ENCODE results near the gene IGSF22. TPM values are rescaled to one million over a fixed set of nuclear protein-coding genes. Genes with fewer than 3 reads are reported as not detected.
A peak's percentile ranks its signal among the peaks of the same experiment; 100 is the strongest.

IGSF22 gene
- total RNA-seq, 1 donor from 2014 or later: 1.1 TPM

DNA sequence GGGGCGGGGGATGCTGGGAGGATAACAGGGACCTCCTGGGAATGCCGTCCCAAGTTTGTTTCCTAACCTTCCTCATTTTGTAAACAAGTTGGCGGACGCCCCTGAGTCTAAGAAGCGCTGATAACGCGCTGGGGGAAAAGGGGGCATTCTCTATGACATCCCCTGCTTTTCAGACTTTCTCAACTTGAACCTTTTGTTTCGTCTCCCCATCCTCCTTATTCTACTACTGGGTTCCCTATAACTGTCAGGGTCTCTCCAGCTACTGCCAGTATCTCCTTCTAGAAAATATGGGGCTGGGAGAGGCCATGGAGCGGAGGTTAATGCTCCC lies 26.8 kb downstream of the IGSF22 start:
- Mint-ChIP-seq H3K27ac (ENCODE audit: unreplicated experiment) (no peak overlapping the region), H3K9me3 (ENCODE audit: unreplicated experiment) (peaks cover 8% of the 10 kb centered on the region), H3K4me1 (ENCODE audit: low read depth, unreplicated experiment) (no peaks in the 10 kb centered on the region), H3K27me3 (ENCODE audit: unreplicated experiment) (peaks cover 8% of the 10 kb centered on the region), H3K4me3 (ENCODE audit: unreplicated experiment) (peak overlapping the region; percentile 88), H3K36me3 (ENCODE audit: unreplicated experiment) (no peaks in the 10 kb centered on the region)
- TF ChIP-seq, protein P1, sequence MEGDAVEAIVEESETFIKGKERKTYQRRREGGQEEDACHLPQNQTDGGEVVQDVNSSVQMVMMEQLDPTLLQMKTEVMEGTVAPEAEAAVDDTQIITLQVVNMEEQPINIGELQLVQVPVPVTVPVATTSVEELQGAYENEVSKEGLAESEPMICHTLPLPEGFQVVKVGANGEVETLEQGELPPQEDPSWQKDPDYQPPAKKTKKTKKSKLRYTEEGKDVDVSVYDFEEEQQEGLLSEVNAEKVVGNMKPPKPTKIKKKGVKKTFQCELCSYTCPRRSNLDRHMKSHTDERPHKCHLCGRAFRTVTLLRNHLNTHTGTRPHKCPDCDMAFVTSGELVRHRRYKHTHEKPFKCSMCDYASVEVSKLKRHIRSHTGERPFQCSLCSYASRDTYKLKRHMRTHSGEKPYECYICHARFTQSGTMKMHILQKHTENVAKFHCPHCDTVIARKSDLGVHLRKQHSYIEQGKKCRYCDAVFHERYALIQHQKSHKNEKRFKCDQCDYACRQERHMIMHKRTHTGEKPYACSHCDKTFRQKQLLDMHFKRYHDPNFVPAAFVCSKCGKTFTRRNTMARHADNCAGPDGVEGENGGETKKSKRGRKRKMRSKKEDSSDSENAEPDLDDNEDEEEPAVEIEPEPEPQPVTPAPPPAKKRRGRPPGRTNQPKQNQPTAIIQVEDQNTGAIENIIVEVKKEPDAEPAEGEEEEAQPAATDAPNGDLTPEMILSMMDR (IDR thresholded peaks at IDR 0.05; ENCODE audit: partially characterized antibody, unreplicated experiment): no peak
- no peak for DNase-seq

DNA sequence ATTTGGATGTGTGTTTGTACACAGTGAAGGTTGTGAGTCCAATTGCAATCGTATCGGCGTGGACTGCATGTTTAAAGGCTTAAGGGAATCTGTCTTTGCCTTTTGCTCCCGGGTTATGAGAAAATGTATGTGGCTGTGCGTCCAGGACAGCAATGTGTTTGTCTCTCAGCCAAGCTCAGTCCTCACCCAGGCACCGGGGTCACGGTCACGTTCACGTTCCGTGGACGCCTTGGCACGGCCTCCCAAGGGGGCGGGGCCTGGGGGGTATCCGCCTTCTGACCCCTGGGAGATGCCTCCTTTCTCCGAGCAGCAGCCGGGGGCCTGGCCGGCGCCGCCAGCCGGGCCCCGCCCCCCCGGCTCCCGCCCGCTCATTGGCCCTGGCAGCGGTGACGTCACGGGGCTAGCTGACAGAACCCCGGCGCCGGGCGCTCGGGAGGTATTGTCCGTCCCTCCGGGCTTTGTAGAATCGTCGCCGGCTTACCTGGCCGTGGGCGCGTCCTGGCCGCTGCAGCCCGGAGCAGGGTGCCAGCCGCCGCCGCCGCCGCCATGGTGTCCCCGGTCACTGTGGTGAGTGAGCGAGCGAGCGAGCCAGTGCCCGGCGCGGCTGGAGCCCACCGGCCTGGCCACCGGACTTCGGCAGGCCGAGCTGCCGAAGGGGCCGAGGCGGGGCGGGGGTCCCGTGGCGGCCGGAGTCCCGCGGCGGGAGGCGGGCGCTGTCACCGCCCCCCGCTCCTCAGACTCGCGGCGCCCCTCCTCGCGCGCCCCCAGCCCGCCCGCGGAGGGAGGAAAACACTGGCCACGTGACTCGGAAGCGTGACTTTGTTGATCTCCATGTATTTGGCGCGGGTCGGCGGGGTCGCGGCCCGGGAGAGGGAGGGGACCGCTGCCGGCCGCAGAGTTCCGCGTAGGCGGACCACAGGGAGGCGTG lies 27.4 kb downstream of the IGSF22 start, which contains the start of gene TMEM86A:
Gene TMEM86A, plus strand, starts transcription at position 439 of the 928 bp plus-strand sequence. Its CDS starts 108 bp downstream, at position 547.
- TF ChIP-seq, protein P1 (IDR thresholded peaks at IDR 0.05; ENCODE audit: partially characterized antibody, unreplicated experiment): no peak
- DNase-seq: peak; percentile 95
- H3K27ac Mint-ChIP-seq (ENCODE audit: unreplicated experiment): peak within 1 kb of the TSS; percentile 28
- no peaks in the 10 kb centered on the region for H3K4me1 Mint-ChIP-seq (ENCODE audit: low read depth, unreplicated experiment)
- H3K27me3 Mint-ChIP-seq (ENCODE audit: unreplicated experiment): peaks cover 7% of the 10 kb centered on the region
- H3K9me3 Mint-ChIP-seq (ENCODE audit: unreplicated experiment): peaks cover 8% of the 10 kb centered on the region
- H3K4me3 Mint-ChIP-seq (ENCODE audit: unreplicated experiment): peak within 1 kb of the TSS; percentile 88
- no peaks in the 10 kb centered on the region for H3K36me3 Mint-ChIP-seq (ENCODE audit: unreplicated experiment)

DNA sequence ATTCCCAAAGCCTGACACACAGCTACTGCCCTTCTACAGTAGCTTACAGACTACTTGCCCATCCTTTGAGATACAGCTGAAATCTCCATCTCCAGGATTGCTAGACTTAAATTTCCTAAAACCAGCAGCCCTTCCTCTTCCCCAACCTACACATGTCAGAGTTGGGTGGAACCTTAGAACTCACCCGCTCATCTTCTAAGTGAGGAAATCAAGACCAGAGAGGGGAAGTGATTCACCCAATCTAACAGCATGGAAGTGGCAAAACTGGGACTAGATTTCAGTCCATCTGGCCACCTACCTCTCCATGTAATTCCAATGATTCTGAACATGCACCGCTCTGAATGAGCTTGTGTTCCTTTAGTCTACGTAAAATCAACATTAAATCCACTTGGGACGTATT lies 28.4 kb downstream of the IGSF22 start:
- H3K9me3 Mint-ChIP-seq (ENCODE audit: unreplicated experiment): peaks cover 8% of the 10 kb centered on the region
- H3K27me3 Mint-ChIP-seq (ENCODE audit: unreplicated experiment): peaks cover 7% of the 10 kb centered on the region
- DNase-seq: no peak
- no peaks in the 10 kb centered on the region for H3K4me1 Mint-ChIP-seq (ENCODE audit: low read depth, unreplicated experiment)
- TF ChIP-seq, protein P1 (IDR thresholded peaks at IDR 0.05; ENCODE audit: partially characterized antibody, unreplicated experiment): no peak
- H3K4me3 Mint-ChIP-seq (ENCODE audit: unreplicated experiment): no peak overlapping the region
- H3K27ac Mint-ChIP-seq (ENCODE audit: unreplicated experiment): no peak overlapping the region
- H3K36me3 Mint-ChIP-seq (ENCODE audit: unreplicated experiment): no peaks in the 10 kb centered on the region

DNA sequence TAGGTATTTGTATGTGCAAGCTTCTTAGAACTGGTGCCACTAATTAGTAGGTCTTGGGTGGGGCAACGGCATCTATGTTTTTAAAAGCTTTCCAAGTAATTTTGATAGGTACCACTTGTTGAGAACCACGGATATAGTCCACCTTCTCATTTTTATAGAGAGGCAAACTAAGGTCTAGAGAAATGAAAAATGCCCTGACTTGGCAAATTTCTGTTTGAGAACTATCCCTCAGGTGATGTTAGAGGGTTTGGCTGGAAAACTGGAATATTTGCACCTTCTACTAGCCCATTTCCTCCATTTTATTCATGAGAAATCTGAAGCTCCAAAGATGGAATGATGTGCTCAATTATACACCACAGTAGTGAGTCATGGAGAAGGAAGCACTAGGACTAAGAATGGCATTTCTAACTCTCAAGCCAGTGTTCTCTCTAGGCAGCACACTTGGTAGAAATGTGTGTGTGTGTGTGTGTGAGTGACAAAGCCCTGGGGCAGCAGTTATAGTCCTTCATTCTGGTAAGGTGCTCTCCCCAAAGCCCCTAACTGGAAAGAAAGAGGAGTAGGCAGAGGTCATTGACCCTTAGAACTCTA lies 29.3 kb downstream of the IGSF22 start:
- H3K4me1 Mint-ChIP-seq (ENCODE audit: low read depth, unreplicated experiment): no peaks in the 10 kb centered on the region
- H3K9me3 Mint-ChIP-seq (ENCODE audit: unreplicated experiment): peaks cover 7% of the 10 kb centered on the region
- H3K4me3 Mint-ChIP-seq (ENCODE audit: unreplicated experiment): no peak overlapping the region
- no peak for DNase-seq
- TF ChIP-seq, protein P1 (IDR thresholded peaks at IDR 0.05; ENCODE audit: partially characterized antibody, unreplicated experiment): no peak
- H3K27ac Mint-ChIP-seq (ENCODE audit: unreplicated experiment): no peak overlapping the region
- H3K27me3 Mint-ChIP-seq (ENCODE audit: unreplicated experiment): peaks cover 7% of the 10 kb centered on the region
- H3K36me3 Mint-ChIP-seq (ENCODE audit: unreplicated experiment): no peaks in the 10 kb centered on the region

Measured in glutamatergic neuron (in vitro differentiated cells).